HCT116 (cell line): ENCODE results near the gene NASP. TPM values are rescaled to one million over a fixed set of nuclear protein-coding genes. Genes with fewer than 3 reads are reported as not detected.

ENCODE experiments used
- ATAC-seq: fragments of 200-7000 bp; cut with Tn5 transposase; 2 replicates; pipeline ENCODE4 v1.9.1; 2020; ENCODE audit warnings: mild to moderate bottlenecking, moderate library complexity
- BruUV-seq: library from RNA; stranded (reverse); fragments of 400-500 nt; replicated peaks from 2 replicates; lab custom pipeline; 2021; lab: Mats Ljungman, UMichigan
- CTCF ChIA-PET: fragments of 300-600 bp; sonication (Branson Sonifier 250); formaldehyde crosslinking; loops from one replicate; lab custom pipeline; 2021; ENCODE audit warnings: antibody characterized with exemption; lab: Charles Lee
- POLR2A ChIA-PET: fragments of 300-600, 350-600 bp; sonication (Branson Sonifier 250); formaldehyde crosslinking; loops from one replicate; lab custom pipeline; 2021; ENCODE audit warnings: antibody characterized with exemption; lab: Charles Lee
- RAD21 ChIA-PET, 2 experiments: fragments of 300-600 bp; sonication (Branson Sonifier 250); formaldehyde crosslinking; loops; one replicate each; lab custom pipeline; 2023; ENCODE audit warnings: low total read pairs in 2 of 2; ENCODE audit not compliant: uncharacterized antibody in 2 of 2, unreplicated experiment in 2 of 2, low non-redundant PET in 1 of 2; lab: Charles Lee
- DNase-seq: peaks from one replicate; pipeline ENCODE4 v3.0.0-alpha.2; 2010; ENCODE audit warnings: low read depth, low spot score
- H2AFZ ChIP-seq: fragments of 200-600 bp; shearing (Covaris generic), sonication (generic); 2 replicates; pipeline ENCODE4 v1.6.1; 2017; ENCODE audit warnings: low read depth, mixed run types, mixed read lengths, antibody characterized with exemption, low read length; ENCODE audit not compliant: poor library complexity, severe bottlenecking
- H3K27ac ChIP-seq: 2 replicates; pipeline ENCODE4 v1.5.1; 2012; ENCODE audit warnings: low read depth, low read length
- H3K27me3 ChIP-seq: fragments of 200-600 bp; sonication (generic); 2 replicates; pipeline ENCODE4 v1.6.1; 2016; ENCODE audit warnings: mixed run types, low read length, mixed read lengths; ENCODE audit not compliant: insufficient read depth
- H3K36me3 ChIP-seq, 2 experiments: fragments of 200-500 bp in 1 of 2; fragments of 200-600 bp in 1 of 2; sonication (Bioruptor generic) in 1 of 2; sonication (generic) in 1 of 2; 2 replicates each; pipeline versions ENCODE4 v1.5.1 to v1.6.1; 2014 to 2016; ENCODE audit warnings: low read length in 2 of 2, inconsistent platforms in 1 of 2, mixed read lengths in 1 of 2, mixed run types in 1 of 2; ENCODE audit not compliant: insufficient read depth in 2 of 2, control insufficient read depth in 1 of 2
- H3K4me1 ChIP-seq, 2 experiments: fragments of 200-600 bp in 1 of 2; sonication (generic) in 1 of 2; 2 replicates each; pipeline versions ENCODE4 v1.5.1 to v1.6.1; 2012 to 2017; ENCODE audit warnings: low read length in 2 of 2, inconsistent platforms in 1 of 2, mild to moderate bottlenecking in 1 of 2, mixed read lengths in 1 of 2, mixed run types in 1 of 2, moderate library complexity in 1 of 2; ENCODE audit not compliant: insufficient read depth in 2 of 2, control insufficient read depth in 1 of 2
- H3K4me2 ChIP-seq: fragments of 200-600 bp; sonication (generic); 2 replicates; pipeline ENCODE4 v1.6.1; 2017; ENCODE audit warnings: mixed run types, low read length, mixed read lengths
- H3K4me3 ChIP-seq, 2 experiments: fragments of 200-600 bp in 1 of 2; sonication (generic) in 1 of 2; replicated peaks in 1 of 2; 2 replicates each; pipeline ENCODE4 v1.5.1; 2011 to 2016; ENCODE audit warnings: low read length in 2 of 2, control low read depth in 1 of 2, low read depth in 1 of 2, mild to moderate bottlenecking in 1 of 2, mixed read lengths in 1 of 2, mixed run types in 1 of 2
- H3K79me2 ChIP-seq: fragments of 200-600 bp; sonication (generic); 2 replicates; pipeline ENCODE4 v1.6.1; 2017; ENCODE audit warnings: mild to moderate bottlenecking, mixed run types, low read length, moderate library complexity, mixed read lengths; ENCODE audit not compliant: insufficient read depth
- H3K9ac ChIP-seq: fragments of 200-600 bp; sonication (generic); 2 replicates; pipeline ENCODE4 v1.6.1; 2016; ENCODE audit warnings: low read length, mixed read lengths
- H3K9me2 ChIP-seq: fragments of 200-600 bp; sonication (generic), shearing (Covaris generic); 2 replicates; pipeline ENCODE4 v1.6.1; 2017; ENCODE audit warnings: mixed run types, mild to moderate bottlenecking, moderate library complexity; ENCODE audit not compliant: insufficient read depth
- H3K9me3 ChIP-seq, 2 experiments: fragments of 200-500 bp in 1 of 2; fragments of 200-600 bp in 1 of 2; sonication (Bioruptor generic) in 1 of 2; sonication (generic) in 1 of 2; 2 replicates each; pipeline ENCODE4 v1.6.1; 2014 to 2017; ENCODE audit warnings: low read length in 2 of 2, mixed read lengths in 2 of 2, inconsistent platforms in 1 of 2, low read depth in 1 of 2, mild to moderate bottlenecking in 1 of 2, mixed run types in 1 of 2, moderate library complexity in 1 of 2; ENCODE audit not compliant: control insufficient read depth in 1 of 2, insufficient read depth in 1 of 2
- H4K20me1 ChIP-seq: fragments of 200-600 bp; sonication (generic), shearing (Covaris generic); 2 replicates; pipeline ENCODE4 v1.6.1; 2017; ENCODE audit warnings: mixed run types, mild to moderate bottlenecking, moderate library complexity; ENCODE audit not compliant: insufficient read depth
- CEBPB ChIP-seq: IDR thresholded peaks from 2 replicates; pipeline ENCODE4 v1.6.1; 2012; ENCODE audit warnings: low read depth
- EGR1 ChIP-seq: IDR thresholded peaks from 2 replicates; pipeline ENCODE4 v1.6.1; 2012; ENCODE audit warnings: low read depth
- EZH2 ChIP-seq: fragments of 200-600 bp; sonication (generic); IDR thresholded peaks from 2 replicates; pipeline ENCODE4 v1.6.1; 2017; ENCODE audit warnings: antibody characterized with exemption, mixed run types
- POLR2AphosphoS5 ChIP-seq: IDR thresholded peaks from 2 replicates; pipeline ENCODE4 v1.6.1; 2011; ENCODE audit warnings: mild to moderate bottlenecking, low read depth, low read length, moderate library complexity
- SIN3A ChIP-seq: IDR thresholded peaks from 2 replicates; pipeline ENCODE4 v1.6.1; 2012; ENCODE audit warnings: low read depth
- SP1 ChIP-seq: IDR thresholded peaks from 2 replicates; pipeline ENCODE4 v1.6.1; 2012; ENCODE audit warnings: low read depth
- YY1 ChIP-seq: IDR thresholded peaks from 2 replicates; pipeline ENCODE4 v1.6.1; 2011; ENCODE audit warnings: low read length, low read depth, moderate library complexity, mild to moderate bottlenecking; ENCODE audit not compliant: insufficient replicate concordance; ENCODE audit errors: extremely low read depth
- intact Hi-C: fragments of 100-400 bp; cut with micrococcal nuclease; formaldehyde crosslinking; loops from 2 replicates; pipeline ENCODE4 v1.10.0; 2022
- total RNA-seq: library from RNA; stranded (reverse); gene quantifications from one replicate; pipeline ENCODE4 v1.2.1, GENCODE V29; 2021; ENCODE audit not compliant: unreplicated experiment
- TF ChIP-seq, protein P1 (sequence below): IDR thresholded peaks from 2 replicates; pipeline ENCODE4 v1.6.1; 2012
- TF ChIP-seq, protein P2 (sequence below): IDR thresholded peaks from 2 replicates; pipeline ENCODE4 v1.6.1; 2011; ENCODE audit warnings: mild to moderate bottlenecking, low read length, moderate library complexity; ENCODE audit not compliant: insufficient replicate concordance; ENCODE audit errors: extremely low read depth
- TF ChIP-seq, protein P3 (sequence below): IDR thresholded peaks from 2 replicates; pipeline ENCODE4 v1.6.1; 2012; ENCODE audit warnings: low read depth

The NASP gene
- total RNA-seq, 1 experiment from 2014 or later: 185 TPM

DNA sequence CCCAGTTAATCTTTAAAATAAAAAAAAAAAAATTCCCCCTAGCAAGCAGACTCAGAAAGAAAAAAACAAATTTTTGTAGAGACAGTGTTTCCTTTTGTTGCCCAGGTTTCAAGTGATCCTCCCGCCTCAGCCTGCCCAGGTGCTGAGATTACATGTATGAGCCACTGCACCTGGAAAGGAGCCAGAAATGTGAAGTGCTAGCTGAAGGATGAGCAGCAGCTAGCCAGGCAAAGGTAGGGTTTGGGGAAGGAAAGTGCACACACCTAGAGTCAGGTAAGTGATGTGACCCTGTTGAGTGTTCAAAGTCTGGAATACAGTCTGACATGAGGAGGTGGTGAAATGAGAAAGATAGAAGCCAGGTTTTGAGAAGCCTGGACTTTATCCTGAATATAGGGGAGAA, 31.5 kb upstream of the NASP start:
- H3K9me3 ChIP-seq: no peaks in the 10 kb centered on the region
- no peak overlapping the region for H3K9ac ChIP-seq
- H2AFZ ChIP-seq: no peak overlapping the region
- no peak overlapping the region for H3K27ac ChIP-seq
- peaks cover 33% of the 10 kb centered on the region for H3K79me2 ChIP-seq
- DNase-seq (no peak), ATAC-seq (no peak)
- peaks cover 21 to 42% of the 10 kb centered on the region in 2 experiments for H3K4me1 ChIP-seq
- no peaks in the 10 kb centered on the region for H4K20me1 ChIP-seq
- intact Hi-C loops: no loop called here
- H3K27me3 ChIP-seq: no peaks in the 10 kb centered on the region
- H3K36me3 ChIP-seq: peaks cover 6 to 15% of the 10 kb centered on the region in 2 experiments; a peak in 2 of 4 replicates
- peak overlapping the region; percentile 93; the same call in 1 of the 2 replicates for H3K4me2 ChIP-seq
- BruUV-seq: no TSS peak
- POLR2A ChIA-PET: no interaction called here
- CTCF ChIA-PET: no interaction called here
- peaks cover under 1% of the 10 kb centered on the region; the same call in 1 of the 2 replicates for H3K9me2 ChIP-seq
- TF ChIP-seq, protein P1, sequence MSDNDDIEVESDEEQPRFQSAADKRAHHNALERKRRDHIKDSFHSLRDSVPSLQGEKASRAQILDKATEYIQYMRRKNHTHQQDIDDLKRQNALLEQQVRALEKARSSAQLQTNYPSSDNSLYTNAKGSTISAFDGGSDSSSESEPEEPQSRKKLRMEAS: no peak
- TF ChIP-seq, protein P2, sequence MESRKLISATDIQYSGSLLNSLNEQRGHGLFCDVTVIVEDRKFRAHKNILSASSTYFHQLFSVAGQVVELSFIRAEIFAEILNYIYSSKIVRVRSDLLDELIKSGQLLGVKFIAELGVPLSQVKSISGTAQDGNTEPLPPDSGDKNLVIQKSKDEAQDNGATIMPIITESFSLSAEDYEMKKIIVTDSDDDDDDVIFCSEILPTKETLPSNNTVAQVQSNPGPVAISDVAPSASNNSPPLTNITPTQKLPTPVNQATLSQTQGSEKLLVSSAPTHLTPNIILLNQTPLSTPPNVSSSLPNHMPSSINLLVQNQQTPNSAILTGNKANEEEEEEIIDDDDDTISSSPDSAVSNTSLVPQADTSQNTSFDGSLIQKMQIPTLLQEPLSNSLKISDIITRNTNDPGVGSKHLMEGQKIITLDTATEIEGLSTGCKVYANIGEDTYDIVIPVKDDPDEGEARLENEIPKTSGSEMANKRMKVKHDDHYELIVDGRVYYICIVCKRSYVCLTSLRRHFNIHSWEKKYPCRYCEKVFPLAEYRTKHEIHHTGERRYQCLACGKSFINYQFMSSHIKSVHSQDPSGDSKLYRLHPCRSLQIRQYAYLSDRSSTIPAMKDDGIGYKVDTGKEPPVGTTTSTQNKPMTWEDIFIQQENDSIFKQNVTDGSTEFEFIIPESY: no peak
- TF ChIP-seq EGR1: no peak
- no peak for TF ChIP-seq POLR2AphosphoS5
- no peak for TF ChIP-seq SP1
- no peak for TF ChIP-seq EZH2
- TF ChIP-seq SIN3A: no peak
- no peak for TF ChIP-seq CEBPB
- no peak for TF ChIP-seq YY1
- TF ChIP-seq, protein P3, sequence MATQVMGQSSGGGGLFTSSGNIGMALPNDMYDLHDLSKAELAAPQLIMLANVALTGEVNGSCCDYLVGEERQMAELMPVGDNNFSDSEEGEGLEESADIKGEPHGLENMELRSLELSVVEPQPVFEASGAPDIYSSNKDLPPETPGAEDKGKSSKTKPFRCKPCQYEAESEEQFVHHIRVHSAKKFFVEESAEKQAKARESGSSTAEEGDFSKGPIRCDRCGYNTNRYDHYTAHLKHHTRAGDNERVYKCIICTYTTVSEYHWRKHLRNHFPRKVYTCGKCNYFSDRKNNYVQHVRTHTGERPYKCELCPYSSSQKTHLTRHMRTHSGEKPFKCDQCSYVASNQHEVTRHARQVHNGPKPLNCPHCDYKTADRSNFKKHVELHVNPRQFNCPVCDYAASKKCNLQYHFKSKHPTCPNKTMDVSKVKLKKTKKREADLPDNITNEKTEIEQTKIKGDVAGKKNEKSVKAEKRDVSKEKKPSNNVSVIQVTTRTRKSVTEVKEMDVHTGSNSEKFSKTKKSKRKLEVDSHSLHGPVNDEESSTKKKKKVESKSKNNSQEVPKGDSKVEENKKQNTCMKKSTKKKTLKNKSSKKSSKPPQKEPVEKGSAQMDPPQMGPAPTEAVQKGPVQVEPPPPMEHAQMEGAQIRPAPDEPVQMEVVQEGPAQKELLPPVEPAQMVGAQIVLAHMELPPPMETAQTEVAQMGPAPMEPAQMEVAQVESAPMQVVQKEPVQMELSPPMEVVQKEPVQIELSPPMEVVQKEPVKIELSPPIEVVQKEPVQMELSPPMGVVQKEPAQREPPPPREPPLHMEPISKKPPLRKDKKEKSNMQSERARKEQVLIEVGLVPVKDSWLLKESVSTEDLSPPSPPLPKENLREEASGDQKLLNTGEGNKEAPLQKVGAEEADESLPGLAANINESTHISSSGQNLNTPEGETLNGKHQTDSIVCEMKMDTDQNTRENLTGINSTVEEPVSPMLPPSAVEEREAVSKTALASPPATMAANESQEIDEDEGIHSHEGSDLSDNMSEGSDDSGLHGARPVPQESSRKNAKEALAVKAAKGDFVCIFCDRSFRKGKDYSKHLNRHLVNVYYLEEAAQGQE: no peak
- TF ChIP-seq, all 23 proteins: peak for 0
- no peak overlapping the region for H3K4me3 ChIP-seq
- RAD21 ChIA-PET: no interaction called here
